K562 (cell line): ENCODE measurements around the gene CHPF. TPM values are rescaled to one million over a fixed set of nuclear protein-coding genes. Genes with fewer than 3 reads are reported as not detected.

Experiments
- ATAC-seq: fragments of 200-7000 bp; cut with Tn5 transposase; 3 replicates; pipeline ENCODE4 v1.9.1; 2020; ENCODE audit warnings: moderate library complexity
- BruUV-seq: library from RNA; stranded (reverse); fragments of 400-500 nt; replicated peaks from 2 replicates; lab custom pipeline; 2021; lab: Mats Ljungman, UMichigan
- CTCF ChIA-PET: fragments of 300-600 bp; formaldehyde crosslinking; extraction: SDS; loops from one replicate; lab custom pipeline; 2021; ENCODE audit warnings: low intra/inter-chr PET ratio; lab: Yijun Ruan, JAX
- POLR2A ChIA-PET: fragments of 300-600, 350-650 bp; sonication (Branson Sonifier 250); formaldehyde crosslinking; extraction: SDS; loops from one replicate; lab custom pipeline; 2021; ENCODE audit warnings: antibody characterized with exemption, inconsistent platforms; lab: Yijun Ruan, JAX
- DNase-seq, 4 experiments: peaks; one replicate each; pipeline versions ENCODE4 v3.0.0 to v3.0.0-alpha.2; 2011 to 2018; ENCODE audit warnings: low spot score in 3 of 4, mixed read lengths in 3 of 4; ENCODE audit errors: extremely low read depth in 1 of 4
- FAIRE-seq: peaks from 2 replicates; lab custom pipeline; 2011; peaks lifted over from hg19 to GRCh38; lab: Jason Lieb, UNC
- H2AFZ ChIP-seq: 2 replicates; pipeline ENCODE4 v1.6.0; 2011; ENCODE audit warnings: low read depth, low read length, control low read depth, inconsistent platforms
- H3K27ac ChIP-seq: fragments of 200-600 bp; 3 replicates; pipeline ENCODE4 v1.8.0; 2011; ENCODE audit warnings: low read depth, mild to moderate bottlenecking, control low read depth, inconsistent platforms, low read length, moderate library complexity, mixed read lengths; ENCODE audit errors: extremely low read depth
- H3K27me3 ChIP-seq, 2 experiments: fragments of 300-600 bp in 1 of 2; 2 replicates in 1 of 2; 3 replicates in 1 of 2; pipeline versions ENCODE4 v1.6.0 to v1.8.0; 2011; ENCODE audit warnings: inconsistent platforms in 2 of 2, low read length in 2 of 2, mild to moderate bottlenecking in 1 of 2, mixed read lengths in 1 of 2, moderate library complexity in 1 of 2; ENCODE audit not compliant: control insufficient read depth in 2 of 2, insufficient read depth in 2 of 2
- H3K36me3 ChIP-seq: fragments of 300-600 bp; 3 replicates; pipeline ENCODE4 v1.8.0; 2011; ENCODE audit warnings: mild to moderate bottlenecking, low read length, inconsistent platforms; ENCODE audit not compliant: control insufficient read depth, insufficient read depth
- H3K4me1 ChIP-seq, 2 experiments: fragments of 200-600 bp in 1 of 2; replicated peaks in 1 of 2; 2 replicates in 1 of 2; 3 replicates in 1 of 2; pipeline versions ENCODE4 v1.5.1 to v1.8.0; 2011; ENCODE audit warnings: inconsistent platforms in 2 of 2, low read length in 2 of 2, mild to moderate bottlenecking in 1 of 2, mixed read lengths in 1 of 2, moderate library complexity in 1 of 2; ENCODE audit not compliant: control insufficient read depth in 2 of 2, insufficient read depth in 2 of 2
- H3K4me2 ChIP-seq: 2 replicates; pipeline ENCODE4 v1.6.1; 2011; ENCODE audit warnings: low read length, control low read depth, inconsistent platforms, mixed read lengths; ENCODE audit not compliant: insufficient read depth
- H3K4me3 ChIP-seq: fragments of 200-600 bp; sonication (generic), shearing (Covaris generic); 2 replicates; pipeline ENCODE4 v1.5.1; 2016; ENCODE audit warnings: control low read depth, inconsistent platforms
- H3K79me2 ChIP-seq: fragments of 200-600 bp; 3 replicates; pipeline ENCODE4 v1.8.0; 2011; ENCODE audit warnings: low read length, inconsistent platforms; ENCODE audit not compliant: control insufficient read depth, insufficient read depth
- H3K9ac ChIP-seq, 2 experiments: 2 replicates each; pipeline versions ENCODE4 v1.6.0 to v1.6.1; 2011; ENCODE audit warnings: low read depth in 2 of 2, low read length in 2 of 2, control low read depth in 1 of 2, inconsistent platforms in 1 of 2, mild to moderate bottlenecking in 1 of 2, mixed read lengths in 1 of 2; ENCODE audit not compliant: insufficient read depth in 1 of 2
- H3K9me1 ChIP-seq: one replicate; pipeline ENCODE4 v1.6.0; 2011; ENCODE audit warnings: inconsistent platforms, mild to moderate bottlenecking, low read length, moderate library complexity; ENCODE audit not compliant: control insufficient read depth, insufficient read depth
- H3K9me3 ChIP-seq: replicated peaks from 2 replicates; pipeline ENCODE4 v1.5.1; 2011; ENCODE audit warnings: low read depth, low read length, inconsistent platforms; ENCODE audit not compliant: control insufficient read depth, insufficient read depth
- H4K20me1 ChIP-seq: replicated peaks from 2 replicates; pipeline ENCODE4 v1.6.1; 2011; ENCODE audit warnings: low read length, inconsistent platforms, mixed read lengths; ENCODE audit not compliant: control insufficient read depth, insufficient read depth
- ARID2 ChIP-seq: fragments of 450-650 bp; IDR thresholded peaks from 2 replicates; pipeline ENCODE4 v1.6.1; 2017; ENCODE audit warnings: antibody characterized with exemption, mild to moderate bottlenecking
- ARNT ChIP-seq, 2 experiments: fragments of 450-650 bp; IDR thresholded peaks; 2 replicates each; pipeline ENCODE4 v1.6.1; 2016; ENCODE audit warnings: mild to moderate bottlenecking in 1 of 2
- HMGN3 ChIP-seq: IDR thresholded peaks from 2 replicates; pipeline ENCODE4 v1.6.1; 2011; ENCODE audit warnings: borderline replicate concordance, low read depth, mild to moderate bottlenecking, mixed read lengths, low read length; ENCODE audit not compliant: insufficient read length; ENCODE audit errors: extremely low read depth
- MAZ ChIP-seq, 2 experiments: fragments of 450-650 bp in 1 of 2; sonication (generic) in 1 of 2; formaldehyde crosslinking; IDR thresholded peaks in 1 of 2; conservative IDR thresholded peaks in 1 of 2; 2 replicates each; pipeline versions ENCODE4 v1.4.0 to v1.5.0; 2020; ENCODE audit warnings: mild to moderate bottlenecking in 1 of 2, missing genetic modification reagents in 1 of 2
- PML ChIP-seq: IDR thresholded peaks from 2 replicates; pipeline ENCODE4 v1.6.1; 2012; ENCODE audit warnings: low read length, inconsistent platforms
- RB1 ChIP-seq: fragments of 450-650 bp; IDR thresholded peaks from 2 replicates; pipeline ENCODE4 v1.6.1; 2017; ENCODE audit warnings: low read depth, mild to moderate bottlenecking
- SP1 ChIP-seq: sonication (generic); formaldehyde crosslinking; IDR thresholded peaks from 2 replicates; pipeline ENCODE4 v1.8.1; 2022; ENCODE audit warnings: mild to moderate bottlenecking, missing genetic modification reagents
- TBP ChIP-seq: optimal IDR thresholded peaks from 2 replicates; pipeline ENCODE3; 2011; ENCODE audit warnings: low read depth, low read length, improper control_type of control experiment
- TCF3 ChIP-seq: sonication (generic); formaldehyde crosslinking; IDR thresholded peaks from 2 replicates; pipeline ENCODE4 v1.4.0; 2020; ENCODE audit warnings: mild to moderate bottlenecking, missing genetic modification reagents
- XRCC5 ChIP-seq: fragments of 200-400 bp; formaldehyde crosslinking; IDR thresholded peaks from 2 replicates; pipeline ENCODE4 v1.6.1; 2017; ENCODE audit warnings: low read depth, mild to moderate bottlenecking, low read length
- ZFP36 ChIP-seq: fragments of 150-350 bp; IDR thresholded peaks from 2 replicates; pipeline ENCODE4 v1.6.1; 2018; ENCODE audit warnings: low read length, low read depth; ENCODE audit not compliant: partially characterized antibody
- WGBS: fragments of 100-300 bp; shearing (Covaris generic); methylation state at CpG from one replicate; pipeline ENCODE4 v1.1.6; 2016; ENCODE audit warnings: low coverage, mixed read lengths; ENCODE audit not compliant: insufficient coverage; ENCODE audit errors: missing lambda C conversion rate; 5-methylcytosine and 5-hydroxymethylcytosine counted together
- in situ Hi-C: fragments of 300-500 bp; cut with MboI; formaldehyde crosslinking; loops from 4 replicates; pipeline ENCODE4 v1.15.0; 2018; ENCODE audit warnings: inconsistent platforms, mixed read lengths
- intact Hi-C: fragments of 100-400 bp; cut with micrococcal nuclease; formaldehyde crosslinking; loops from 2 replicates; pipeline ENCODE4 v1.14.2; 2022
- polyA plus RNA-seq, 8 experiments: library from polyadenylated mRNA; depleted of rRNA in 4 of 8; stranded (reverse) in 5 of 8; unstranded in 3 of 8; fragments of >200 nt; fragmentation: Nextera tagmentation in 2 of 8; fragmentation: Illumina TruSeq in 1 of 8; extraction: Ambion mirVana in 2 of 8; extraction: Trizol in 1 of 8; gene quantifications; 2 replicates each; pipeline versions ENCODE4 v1.2.1 to v1.2.3, GENCODE V29; 2011 to 2014; ENCODE audit warnings: inconsistent platforms in 1 of 8, missing spikeins in 1 of 8
- total RNA-seq, 7 experiments: library from RNA; depleted of rRNA in 6 of 7; stranded (reverse); fragments of >200 nt in 6 of 7; fragmentation: Illumina TruSeq in 2 of 7; extraction: Trizol in 2 of 7; gene quantifications; 2 replicates each; pipeline versions ENCODE4 v1.2.1 to v1.2.3, GENCODE V29; 2011 to 2021; ENCODE audit warnings: low replicate concordance in 1 of 7
- TF ChIP-seq, protein P1 (sequence below): sonication (generic); formaldehyde crosslinking; IDR thresholded peaks from 2 replicates; pipeline ENCODE4 v1.8.0; 2022; ENCODE audit warnings: missing genetic modification reagents, mild to moderate bottlenecking, borderline replicate concordance
- TF ChIP-seq, protein P2 (sequence below): sonication (generic); formaldehyde crosslinking; IDR thresholded peaks from 2 replicates; pipeline ENCODE4 v1.8.0; 2022; ENCODE audit warnings: missing genetic modification reagents, mild to moderate bottlenecking, borderline replicate concordance
- TF ChIP-seq, protein P3 (sequence below): fragments of 250-450 bp; sonication (Bioruptor Pico); IDR thresholded peaks from 2 replicates; pipeline ENCODE4 v1.5.0; 2021

CHPF gene
- total and polyA plus RNA-seq, 9 of the 15 experiments (the other 6 are each of a cell fraction or from before 2014, with no cell fraction given) = 0.15 to 57.2 (median 7.9) TPM

DNA sequence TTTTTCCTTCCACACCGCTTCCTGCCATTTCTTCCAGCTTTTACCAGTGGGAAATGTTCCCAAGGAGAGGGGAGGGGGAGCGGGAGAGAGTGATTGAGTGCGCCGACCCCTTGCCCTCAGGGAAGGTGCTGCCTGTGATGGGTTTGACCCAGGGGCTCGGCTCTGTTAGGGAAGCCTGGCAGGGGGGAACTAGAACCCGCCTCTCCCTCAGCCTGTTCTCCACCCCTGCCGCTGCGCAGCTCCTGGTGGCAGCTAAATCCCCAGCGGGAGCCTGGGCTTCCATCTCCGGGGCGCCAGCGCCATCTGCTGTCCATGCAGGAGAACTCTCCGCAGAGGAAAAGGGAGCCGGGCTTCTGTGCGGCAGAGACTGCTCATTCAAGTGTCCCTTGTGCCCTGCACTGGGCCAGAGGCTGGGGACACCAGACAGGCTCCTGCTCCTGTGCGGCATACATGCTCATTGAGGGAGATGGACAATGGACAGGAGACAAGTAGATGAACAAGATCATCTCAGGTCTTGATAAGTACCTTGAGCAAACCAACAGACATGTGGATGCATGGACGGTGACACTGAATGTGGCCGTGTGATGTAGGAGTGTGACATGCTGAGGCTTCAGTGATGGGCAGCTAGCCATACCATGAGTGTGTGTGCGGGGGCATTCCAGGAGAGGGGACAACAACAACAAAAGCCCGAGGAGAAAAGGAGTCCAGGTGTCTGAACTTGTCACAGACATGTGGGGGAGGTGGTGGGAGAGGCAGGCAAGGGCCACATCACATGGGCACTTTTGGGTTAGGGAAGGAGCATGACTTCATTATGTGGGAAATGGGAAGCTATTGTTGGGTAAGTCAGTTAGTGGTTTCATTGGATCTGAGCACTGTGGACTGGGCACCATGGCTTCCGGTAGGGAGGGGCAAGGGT is 13.3 kb downstream of the CHPF start:
- peak; percentile 91 for FAIRE-seq
- peak overlapping the region; percentile 45 to 82; a peak in 3 of 4 replicates for H3K9ac ChIP-seq
- CTCF ChIA-PET = interaction anchor here (0.6 to 3.2 kb wide), 7 partner anchors 16 to 127 kb away, joined by 3 to 25 read pairs (median 9); a partner anchor contains a TSS
- peak; percentile 74 to 88 (median 82) for DNase-seq
- WGBS = 38% methylated on average over 9 of the region's 21 CpGs
- H2AFZ ChIP-seq = 0 out of 2 replicates have a peak overlapping the region, but pooled peaks have one; percentile 32
- POLR2A ChIA-PET = interaction anchor here (0.6 to 1.2 kb wide), 5 partner anchors 11 to 500 kb away, joined by 3 to 4 read pairs (median 4); no protein-coding TSS in a partner anchor
- H3K4me1 ChIP-seq = peaks cover 47 to 61% of the 10 kb centered on the region in 2 experiments
- no TSS peak for BruUV-seq
- peaks cover 70% of the 10 kb centered on the region for H3K79me2 ChIP-seq
- in situ Hi-C loops (loop anchor here (5.0 kb wide), 1 partner anchor 123 kb away; no protein-coding TSS in a partner anchor), intact Hi-C loops (loop anchor here (1.0 to 2.0 kb wide), 4 partner anchors 36 to 127 kb away; no protein-coding TSS in a partner anchor)
- H3K27ac ChIP-seq = no peak overlapping the region
- no peak overlapping the region for H3K4me3 ChIP-seq
- 0 out of 2 replicates have a peak, but pooled peaks cover 3% of the 10 kb centered on the region for H4K20me1 ChIP-seq
- H3K4me2 ChIP-seq = peak overlapping the region; percentile 63
- H3K9me1 ChIP-seq = no peaks in the 10 kb centered on the region
- peaks cover 49% of the 10 kb centered on the region; the same call in 2 of the 3 replicates for H3K36me3 ChIP-seq
- H3K9me3 ChIP-seq = no peaks in the 10 kb centered on the region
- ATAC-seq = peak; percentile 80
- H3K27me3 ChIP-seq = no peaks in the 10 kb centered on the region
- peak; percentile 48; the same call in 1 of the 2 replicates for TF ChIP-seq TCF3 (CRISPR knock-in tag)
- peak; percentile 47 for TF ChIP-seq HMGN3
- TF ChIP-seq, protein P1, sequence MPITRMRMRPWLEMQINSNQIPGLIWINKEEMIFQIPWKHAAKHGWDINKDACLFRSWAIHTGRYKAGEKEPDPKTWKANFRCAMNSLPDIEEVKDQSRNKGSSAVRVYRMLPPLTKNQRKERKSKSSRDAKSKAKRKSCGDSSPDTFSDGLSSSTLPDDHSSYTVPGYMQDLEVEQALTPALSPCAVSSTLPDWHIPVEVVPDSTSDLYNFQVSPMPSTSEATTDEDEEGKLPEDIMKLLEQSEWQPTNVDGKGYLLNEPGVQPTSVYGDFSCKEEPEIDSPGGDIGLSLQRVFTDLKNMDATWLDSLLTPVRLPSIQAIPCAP = no peak
- TF ChIP-seq, protein P2, sequence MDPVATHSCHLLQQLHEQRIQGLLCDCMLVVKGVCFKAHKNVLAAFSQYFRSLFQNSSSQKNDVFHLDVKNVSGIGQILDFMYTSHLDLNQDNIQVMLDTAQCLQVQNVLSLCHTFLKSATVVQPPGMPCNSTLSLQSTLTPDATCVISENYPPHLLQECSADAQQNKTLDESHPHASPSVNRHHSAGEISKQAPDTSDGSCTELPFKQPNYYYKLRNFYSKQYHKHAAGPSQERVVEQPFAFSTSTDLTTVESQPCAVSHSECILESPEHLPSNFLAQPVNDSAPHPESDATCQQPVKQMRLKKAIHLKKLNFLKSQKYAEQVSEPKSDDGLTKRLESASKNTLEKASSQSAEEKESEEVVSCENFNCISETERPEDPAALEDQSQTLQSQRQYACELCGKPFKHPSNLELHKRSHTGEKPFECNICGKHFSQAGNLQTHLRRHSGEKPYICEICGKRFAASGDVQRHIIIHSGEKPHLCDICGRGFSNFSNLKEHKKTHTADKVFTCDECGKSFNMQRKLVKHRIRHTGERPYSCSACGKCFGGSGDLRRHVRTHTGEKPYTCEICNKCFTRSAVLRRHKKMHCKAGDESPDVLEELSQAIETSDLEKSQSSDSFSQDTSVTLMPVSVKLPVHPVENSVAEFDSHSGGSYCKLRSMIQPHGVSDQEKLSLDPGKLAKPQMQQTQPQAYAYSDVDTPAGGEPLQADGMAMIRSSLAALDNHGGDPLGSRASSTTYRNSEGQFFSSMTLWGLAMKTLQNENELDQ (CRISPR knock-in tag) = no peak
- peak in 1 of 2 experiments; percentile 86; a peak in 3 of 4 replicates for TF ChIP-seq MAZ (CRISPR knock-in tag; conservative IDR thresholded peaks at IDR 0.05 in 1 of 2, IDR thresholded peaks at IDR 0.05 in 1 of 2)
- TF ChIP-seq RB1 = peak; percentile 56; the same call in 1 of the 2 replicates
- peak; percentile 59 for TF ChIP-seq SP1 (CRISPR knock-in tag)
- TF ChIP-seq XRCC5 = no peak
- TF ChIP-seq ZFP36 = peak; percentile 14
- no peak for TF ChIP-seq ARNT (IDR thresholded peaks at IDR 0.05)
- TF ChIP-seq, protein P3, sequence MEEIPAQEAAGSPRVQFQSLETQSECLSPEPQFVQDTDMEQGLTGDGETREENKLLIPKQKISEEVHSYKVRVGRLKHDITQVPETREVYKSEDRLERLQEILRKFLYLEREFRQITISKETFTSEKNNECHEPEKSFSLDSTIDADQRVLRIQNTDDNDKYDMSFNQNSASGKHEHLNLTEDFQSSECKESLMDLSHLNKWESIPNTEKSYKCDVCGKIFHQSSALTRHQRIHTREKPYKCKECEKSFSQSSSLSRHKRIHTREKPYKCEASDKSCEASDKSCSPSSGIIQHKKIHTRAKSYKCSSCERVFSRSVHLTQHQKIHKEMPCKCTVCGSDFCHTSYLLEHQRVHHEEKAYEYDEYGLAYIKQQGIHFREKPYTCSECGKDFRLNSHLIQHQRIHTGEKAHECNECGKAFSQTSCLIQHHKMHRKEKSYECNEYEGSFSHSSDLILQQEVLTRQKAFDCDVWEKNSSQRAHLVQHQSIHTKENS (CRISPR knock-in tag) = no peak
- TF ChIP-seq PML = no peak
- peak; percentile 20 for TF ChIP-seq TBP
- TF ChIP-seq ARID2 = peak; percentile 95
